ENCODE results near the gene DNAAF8.

DNAAF8 gene

DNA sequence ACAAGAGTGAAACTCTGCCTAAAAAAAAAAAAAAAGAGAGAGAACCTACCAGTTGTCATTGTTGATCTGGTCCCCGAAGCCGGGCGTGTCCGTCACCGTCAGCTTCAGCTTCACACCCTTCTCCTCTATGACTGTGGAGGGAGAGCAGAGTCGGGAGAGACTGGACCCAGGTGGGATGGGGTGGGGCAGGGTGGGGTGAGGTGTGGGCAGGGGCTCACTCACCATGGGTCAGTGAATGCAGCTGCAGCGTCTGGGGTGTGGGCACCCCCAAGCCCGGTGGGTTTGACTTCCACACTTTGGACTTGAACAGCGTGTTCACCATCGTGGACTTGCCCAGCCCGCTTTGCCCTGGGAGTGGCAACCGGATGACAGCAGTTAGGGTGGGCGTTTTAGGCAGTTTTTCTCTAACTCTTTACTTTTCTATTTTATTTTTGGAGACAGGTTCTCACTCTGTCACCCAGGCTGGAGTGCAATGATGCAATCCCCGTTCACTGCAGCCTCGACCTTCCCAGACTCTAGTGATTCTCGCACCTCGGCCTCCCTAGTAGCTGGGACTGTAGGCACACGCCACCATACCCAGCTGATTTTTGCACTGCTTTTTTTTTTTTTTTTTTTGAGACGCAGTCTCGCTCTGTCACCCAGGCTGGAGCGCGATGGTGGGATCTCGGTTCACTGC, 51.6 kb downstream of the DNAAF8 start:
- no peak for DNase-seq

- DNase-seq: no peak
Observed at GRCh38 chr16:4787068-4787467, 52.7 kb downstream of the DNAAF8 start.

DNA sequence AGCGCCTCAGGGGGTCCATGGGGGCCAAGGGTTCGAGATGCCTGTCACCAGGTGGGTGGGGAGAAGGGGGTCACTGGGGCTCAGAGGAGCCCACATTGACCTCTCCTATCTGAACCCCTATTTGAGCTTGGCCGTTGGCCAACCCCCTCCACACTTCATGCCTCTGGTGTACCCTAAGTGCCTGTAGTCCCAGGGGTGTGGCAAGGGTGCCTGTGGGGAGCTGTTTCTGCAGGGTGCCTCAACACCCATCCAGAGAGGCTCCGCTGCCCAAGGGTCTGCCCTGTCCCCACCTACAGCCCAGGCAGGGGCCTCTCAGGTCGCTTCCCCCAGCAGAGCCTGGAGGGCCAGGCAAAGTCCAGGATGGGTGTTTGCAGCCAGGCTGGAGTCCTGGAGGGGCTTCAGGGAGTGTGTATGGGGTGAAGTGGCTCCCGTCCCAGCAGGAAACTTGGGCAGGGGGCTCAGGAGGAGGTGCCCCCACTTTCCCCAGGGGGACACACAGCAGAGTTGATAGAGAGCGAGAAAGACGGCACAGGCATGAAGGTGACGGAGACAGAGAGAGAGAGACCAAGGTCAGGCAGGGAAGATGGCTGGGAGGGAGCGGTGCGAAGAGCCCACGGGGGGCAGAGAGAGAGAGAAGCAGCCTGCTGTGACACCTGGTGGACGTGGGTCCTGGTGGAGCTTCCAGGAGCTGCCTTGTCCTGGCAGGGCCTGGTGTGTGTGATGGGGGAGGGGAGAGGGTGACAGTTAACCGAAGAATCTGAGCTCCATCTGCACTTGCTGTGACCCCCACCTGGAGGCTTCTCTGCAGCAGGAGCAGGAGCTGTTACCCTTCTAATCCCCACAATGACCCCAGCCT, 53.5 kb downstream of the DNAAF8 start, which contains the start of gene SEPTIN12:
SEPTIN12 (minus strand) TSS at position 719 of the 856 bp plus-strand sequence; CDS start at position 19, 700 bp downstream.
- DNase-seq: no peak

GRCh38 chr16:4788489-4788889, 54.2 kb downstream of the DNAAF8 start:
- no peak for DNase-seq

DNA sequence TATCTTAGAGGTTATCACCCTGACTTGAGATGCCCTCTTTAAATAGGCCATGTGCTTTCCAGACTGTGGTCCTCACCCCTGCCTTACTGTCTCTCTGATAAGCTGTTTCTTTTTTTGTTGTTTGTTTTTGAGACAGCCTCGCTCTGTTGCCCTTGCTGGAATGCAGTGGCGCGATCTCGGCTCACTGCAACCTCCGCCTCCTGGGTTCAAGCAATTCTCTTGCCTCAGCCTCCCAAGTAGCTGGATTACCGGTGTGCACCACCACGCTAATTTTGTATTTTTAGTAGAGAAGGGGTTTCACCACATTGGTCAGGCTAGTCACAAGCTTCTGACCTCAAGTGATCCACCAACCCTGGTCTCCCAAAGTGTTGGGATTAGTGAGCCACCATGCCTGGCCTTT, 54.6 kb downstream of the DNAAF8 start:
- no peak for DNase-seq

DNA sequence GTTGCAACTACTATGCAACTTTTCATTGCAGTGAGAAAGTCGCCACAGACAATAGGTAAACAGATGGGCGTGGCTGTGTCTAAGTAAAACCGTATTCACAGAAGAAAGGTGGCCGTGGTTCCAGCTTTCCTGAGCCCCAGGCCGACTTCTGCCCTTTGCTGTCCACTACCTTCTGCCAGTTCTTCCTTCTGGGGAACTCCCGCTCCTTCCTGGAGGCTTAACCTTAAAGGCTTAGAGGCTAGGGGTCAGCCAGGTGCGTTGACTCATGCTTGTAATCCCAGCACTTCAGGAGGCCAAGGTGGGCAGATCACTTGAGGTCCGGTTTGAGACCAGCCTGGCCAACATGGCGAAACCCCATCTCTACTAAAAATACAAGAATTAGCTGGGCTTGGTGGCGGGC, 55.9 kb downstream of the DNAAF8 start:
- no peak for DNase-seq

GRCh38 chr16:4790871-4791270, 56.5 kb downstream of the DNAAF8 start:
- no peak for DNase-seq

- no peak for DNase-seq
Observed at GRCh38 chr16:4792951-4793513, 58.7 kb downstream of the DNAAF8 start.

DNA sequence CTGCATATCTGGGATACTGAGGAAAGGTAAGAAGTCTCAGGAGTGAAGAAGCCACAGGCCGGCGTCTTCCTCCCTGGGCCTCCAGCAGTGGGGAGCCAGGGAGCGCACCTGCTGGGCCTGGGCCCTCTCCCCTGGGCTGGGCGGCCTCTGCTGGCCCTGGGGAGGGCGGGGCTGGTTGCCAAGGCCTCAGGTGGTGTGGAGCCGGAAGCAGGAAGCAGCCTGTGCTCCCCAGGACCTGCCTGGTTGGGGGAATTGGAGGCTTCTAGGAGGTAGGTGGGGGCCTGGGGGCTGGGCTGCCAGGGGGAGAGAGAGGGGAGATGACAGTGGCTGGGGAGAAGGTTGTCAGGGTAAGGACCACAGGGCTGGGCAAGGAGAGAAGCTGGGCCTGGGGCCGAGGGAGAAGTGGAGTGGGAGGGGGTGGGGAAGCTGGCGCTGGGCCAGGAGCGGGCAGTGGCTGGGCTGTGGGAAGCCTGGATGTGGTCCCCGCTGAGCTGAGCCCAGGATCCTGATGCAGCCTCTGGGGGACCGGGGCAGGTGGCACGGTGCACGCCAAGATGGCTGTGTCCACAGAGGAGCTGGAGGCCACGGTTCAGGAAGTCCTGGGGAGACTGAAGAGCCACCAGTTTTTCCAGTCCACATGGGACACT, 61.0 kb downstream of the DNAAF8 start, which contains the start of gene SMIM22:
SMIM22 (plus strand) TSS at position 189 of the 647 bp plus-strand sequence; CDS start at position 555, 366 bp downstream.
- no peak for DNase-seq

GRCh38 chr16:4795828-4796572, 61.7 kb downstream of the DNAAF8 start:
- DNase-seq: no peak

GRCh38 chr16:4796982-4797804, 62.9 kb downstream of the DNAAF8 start:
- DNase-seq: no peak

- no peak for DNase-seq
Observed at GRCh38 chr16:4797805-4798252, 63.5 kb downstream of the DNAAF8 start.

DNA sequence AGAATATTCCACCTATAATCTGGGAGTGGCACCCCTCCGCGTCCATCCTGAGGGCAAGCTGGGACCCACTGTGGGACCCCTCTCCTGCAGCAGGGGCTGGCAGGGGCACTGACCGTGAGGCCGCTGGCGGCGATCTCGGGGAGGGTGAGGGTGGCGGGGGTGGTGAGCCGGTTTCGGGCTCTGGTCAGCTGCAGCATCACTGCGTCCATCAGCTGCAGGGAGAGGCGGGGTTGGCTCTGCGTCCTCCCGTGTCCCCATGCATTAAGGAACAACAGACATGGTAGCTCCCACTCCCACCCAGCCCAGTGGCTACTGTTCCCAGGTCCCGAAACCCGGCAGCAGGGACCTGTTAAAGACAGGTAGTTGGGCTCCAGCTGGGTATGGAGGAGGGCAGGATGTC, 64.1 kb downstream of the DNAAF8 start:
- DNase-seq: no peak

All from activated CD8-positive, alpha-beta memory T cell treated with anti-CD3 and anti-CD28 coated beads for 24 hours (primary cell).